ENCODE data around the gene ACTG1. TPM values are rescaled to one million over a fixed set of nuclear protein-coding genes. Genes with fewer than 3 reads are reported as not detected.
A peak's percentile ranks its signal among the peaks of the same experiment; 100 is the strongest.

ACTG1 gene
- total RNA-seq, 5 donors from 2014 or later (not counting 1 experiment from before 2014, with no cell fraction given), result 1,183 to 1,383 (median 1,262) TPM

GRCh38 chr17:81461607-81462500 lies 50.7 kb downstream of the ACTG1 start:
- no peak overlapping the region for H3K27ac Mint-ChIP-seq
- Histone ChIP-seq H3K4me3 (ENCODE audit: control insufficient read depth in 1 of 2, extremely low read depth in 1 of 2, low read length in 1 of 2) (no peak overlapping the region), H3K9me3 (no peaks in the 10 kb centered on the region), H3K4me1 (ENCODE audit: control insufficient read depth in 1 of 2, extremely low read depth in 1 of 2, insufficient read depth in 2 of 2, low read length in 2 of 2) (peaks cover 0 to 1% of the 10 kb centered on the region in 2 experiments), H3K27ac (ENCODE audit: low read length) (no peak overlapping the region), H3K27me3 (replicated peaks in 1 of 2; ENCODE audit: control insufficient read depth in 2 of 2, extremely low read depth in 1 of 2, insufficient read depth in 2 of 2, low read length in 1 of 2) (peaks cover 0 to 20% of the 10 kb centered on the region in 2 experiments), H3K36me3 (ENCODE audit: control insufficient read depth in 2 of 2, extremely low read depth in 1 of 2, insufficient read depth in 1 of 2, low read length in 1 of 2) (no peaks in the 10 kb centered on the region)
- H3K9me3 Mint-ChIP-seq, result no peaks in the 10 kb centered on the region
- no peak overlapping the region for H3K4me3 Mint-ChIP-seq
- H3K4me1 Mint-ChIP-seq, result no peaks in the 10 kb centered on the region
- H3K27me3 Mint-ChIP-seq, result no peaks in the 10 kb centered on the region
- WGBS (ENCODE audit: insufficient coverage), result 92% methylated on average over 44 of the region's 50 CpGs
- CTCF ChIA-PET, result no interaction called here
- DNase-seq (no peak), ATAC-seq (replicated peaks in 1 of 4) (no peak)
- no peaks in the 10 kb centered on the region for H3K36me3 Mint-ChIP-seq
- POLR2A ChIA-PET, result no interaction called here

- CTCF ChIA-PET, result no interaction called here
- DNase-seq (peak in 1 of 35 experiments; percentile 31), ATAC-seq (replicated peaks in 1 of 4) (no peak)
- no peaks in the 10 kb centered on the region for H3K36me3 ChIP-seq (ENCODE audit: control insufficient read depth in 2 of 2, extremely low read depth in 1 of 2, insufficient read depth in 1 of 2, low read length in 1 of 2)
- peaks cover 0 to 4% of the 10 kb centered on the region in 2 experiments for H3K4me1 ChIP-seq (ENCODE audit: control insufficient read depth in 1 of 2, extremely low read depth in 1 of 2, insufficient read depth in 2 of 2, low read length in 2 of 2)
- H3K4me3 Mint-ChIP-seq, result no peak overlapping the region
- H3K27me3 ChIP-seq (replicated peaks in 1 of 2; ENCODE audit: control insufficient read depth in 2 of 2, extremely low read depth in 1 of 2, insufficient read depth in 2 of 2, low read length in 1 of 2), result peaks cover 0 to 21% of the 10 kb centered on the region in 2 experiments
- no peak overlapping the region for H3K27ac Mint-ChIP-seq
- no peaks in the 10 kb centered on the region for H3K9me3 ChIP-seq
- H3K27me3 Mint-ChIP-seq, result no peaks in the 10 kb centered on the region
- H3K27ac ChIP-seq (ENCODE audit: low read length), result no peak overlapping the region
- no peaks in the 10 kb centered on the region for H3K9me3 Mint-ChIP-seq
- no peaks in the 10 kb centered on the region for H3K4me1 Mint-ChIP-seq
- whole genome bisulfite sequencing (ENCODE audit: insufficient coverage), result 68% methylated on average over 36 of the region's 43 CpGs
- POLR2A ChIA-PET, result no interaction called here
- H3K36me3 Mint-ChIP-seq, result no peaks in the 10 kb centered on the region
- H3K4me3 ChIP-seq (ENCODE audit: control insufficient read depth in 1 of 2, extremely low read depth in 1 of 2, low read length in 1 of 2), result no peak overlapping the region
Observed at GRCh38 chr17:81460856-81461460, 51.6 kb downstream of the ACTG1 start.

Other genes starting within 250 kb of the ACTG1 start
- gene SLC38A10, start 217.5 kb downstream of the ACTG1 start, total RNA-seq, result 10 to 100 TPM; 52.8 to 95.2 (median 82.3) TPM
- under 1 TPM; 0.23 to 0.82 (median 0.33) TPM for gene BAHCC1, start 117.3 kb downstream of the ACTG1 start, total RNA-seq
- 1 to 10 TPM in 3 of 5 donors, under 1 TPM in 2; 0.91 to 4.2 (median 1.2) TPM for gene FSCN2, start 15.6 kb upstream of the ACTG1 start, total RNA-seq
- gene FAAP100, start 39.6 kb upstream of the ACTG1 start, total RNA-seq, result 10 to 100 TPM; 31.7 to 62.1 (median 59.0) TPM
- 10 to 100 TPM; 79.0 to 96.1 (median 87.2) TPM for gene NPLOC4, start 124.3 kb upstream of the ACTG1 start, total RNA-seq
- 1 to 10 TPM in 2 of 5 donors, under 1 TPM in 3; 0.58 to 1.5 (median 0.66) TPM for gene TSPAN10, start 124.4 kb upstream of the ACTG1 start, total RNA-seq
- gene PDE6G, start 143.7 kb upstream of the ACTG1 start, total RNA-seq, result 1 to 10 TPM in 4 of 5 donors, under 1 TPM in 1; 0.33 to 4.6 (median 1.8) TPM
- gene OXLD1, start 153.8 kb upstream of the ACTG1 start, total RNA-seq, result 10 to 100 TPM; 34.1 to 93.3 (median 68.1) TPM
- 10 to 100 TPM; 15.9 to 33.9 (median 30.0) TPM for gene CCDC137, start 153.9 kb upstream of the ACTG1 start, total RNA-seq
- 10 to 100 TPM; 30.9 to 51.0 (median 39.3) TPM for gene ARL16, start 171.0 kb upstream of the ACTG1 start, total RNA-seq
- gene HGS, start 171.2 kb upstream of the ACTG1 start, total RNA-seq, result 100 to 1,000 TPM; 114 to 205 (median 181) TPM
- 10 to 100 TPM; 18.5 to 33.5 (median 31.4) TPM for gene MRPL12, start 190.6 kb upstream of the ACTG1 start, total RNA-seq
- gene SLC25A10, start 199.5 kb upstream of the ACTG1 start, total RNA-seq, result 1 to 10 TPM; 3.3 to 8.3 (median 7.4) TPM

Data from T-cell (primary cell).